Pancreas (tissue), 10 donors: ENCODE measurements around the gene VEGFA. TPM values are rescaled to one million over a fixed set of nuclear protein-coding genes. Genes with fewer than 3 reads are reported as not detected.
A peak's percentile ranks its signal among the peaks of the same experiment; 100 is the strongest.

Source experiments
- ATAC-seq, 4 donors: fragments of 200-7000 bp; cut with Tn5 transposase; one replicate each; pipeline versions ENCODE4 v1.8.0 to v1.9.1; 2020; ENCODE audit warnings: mild to moderate bottlenecking in 4 of 4, moderate library complexity in 4 of 4
- DNase-seq, 6 donors: peaks; one replicate each; pipeline ENCODE4 v3.0.0-alpha.2; 2020
- FAIRE-seq: peaks from 2 replicates; lab custom pipeline; 2012; peaks lifted over from hg19 to GRCh38; lab: Jason Lieb, UNC
- H3K27ac ChIP-seq, 4 donors: fragments of 200-600 bp; sonication (generic); 1 replicate in 3 of 4; 2 replicates in 1 of 4; pipeline versions ENCODE4 v1.5.0 to v1.8.0; 2020
- H3K27me3 ChIP-seq, 4 donors: fragments of 200-600 bp; one replicate each; pipeline ENCODE4 v1.8.0; 2021
- H3K36me3 ChIP-seq, 3 donors: fragments of 200-600 bp; sonication (generic) in 1 of 3; one replicate each; pipeline versions ENCODE4 v1.5.0 to v1.8.0; 2020 to 2021
- H3K4me1 ChIP-seq, 3 donors: fragments of 200-600 bp; one replicate each; pipeline ENCODE4 v1.8.0; 2021
- H3K4me3 ChIP-seq, 4 donors: fragments of 200-600 bp; sonication (generic) in 2 of 4; one replicate each; pipeline versions ENCODE4 v1.5.0 to v1.8.0; 2020 to 2021
- H3K9me3 ChIP-seq, 4 donors: fragments of 200-600 bp; one replicate each; pipeline ENCODE4 v1.8.0; 2021
- WGBS, 2 donors: extraction: QIAGEN DNeasy Blood & Tissue Kit; methylation state at CpG; one replicate each; pipeline ENCODE4 v1.1.7; 2013; 5-methylcytosine and 5-hydroxymethylcytosine counted together
- intact Hi-C, 3 donors: fragments of 100-400 bp; cut with DNase I; formaldehyde crosslinking; loops; one replicate each; pipeline versions ENCODE4 v1.11.1 to v1.14.2; 2022
- polyA plus RNA-seq, 2 donors: library from polyadenylated mRNA; stranded (reverse); fragments of 200-250 nt; gene quantifications; one replicate each; pipeline ENCODE4 v1.2.3, GENCODE V29; 2013
- total RNA-seq, 6 donors: library from RNA; stranded (reverse); fragmentation: NEBNext Ultra II Directional in 4 of 6; extraction: Animal tissue kit (Norgen Biotek cat#: 25700) in 4 of 6; gene quantifications; one replicate each; pipeline versions ENCODE4 v1.2.1 to v1.2.4, GENCODE V29; 2021 to 2023
- TF ChIP-seq, protein P1 (sequence below), 4 donors: fragments of 200-600 bp; sonication (generic) in 3 of 4; IDR thresholded peaks; one replicate each; pipeline versions ENCODE4 v1.5.0 to v1.8.0; 2021; ENCODE audit warnings: antibody characterized with exemption in 4 of 4
- donor health status: healthy with polysubstance abuse.
- donor health status: DM: no; HTN: no; CAD: no; lungs with moderate emphysema.
- donor health status: DM: no; HTN: no; CAD: no.
- donor health status: control.
- donor health status: control.
- donor health status: Bipolar disorder and iron deficiency.
- donor health status: DM: yes; HTN: yes; CAD: no.
- donor health status: DM: no; HTN: no; CAD: no.
- donor health status: DM: no; HTN: no; CAD: no.
- donor health status: DM: yes; HTN: yes; CAD: no.

The VEGFA gene
- total and polyA plus RNA-seq, 8 donors: 55.2 to 206 (median 91.5) TPM

DNA sequence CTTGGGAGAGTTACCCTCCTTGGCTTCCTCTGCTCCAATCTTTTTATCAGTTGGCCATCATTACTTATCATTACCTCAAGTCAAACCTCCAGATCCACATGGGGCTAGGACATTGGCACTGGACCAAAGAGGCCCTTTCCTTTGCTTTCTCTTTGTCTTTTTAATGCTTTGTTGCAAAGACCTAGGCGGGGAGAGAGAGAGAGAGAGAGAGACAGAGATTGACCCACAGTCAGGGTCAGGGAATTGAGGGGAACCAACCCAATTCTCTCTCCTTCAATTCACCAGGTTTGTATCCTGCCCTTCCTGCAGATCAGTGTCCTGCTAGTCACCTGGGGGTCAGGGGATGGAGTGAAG lies 3.5 kb upstream of the VEGFA start:
- no peaks in the 10 kb centered on the region for H3K27me3 ChIP-seq
- H3K9me3 ChIP-seq: no peaks in the 10 kb centered on the region
- H3K4me1 ChIP-seq: peaks cover 0 to 3% (median 0%) of the 10 kb centered on the region in 3 donors
- TF ChIP-seq, protein P1, sequence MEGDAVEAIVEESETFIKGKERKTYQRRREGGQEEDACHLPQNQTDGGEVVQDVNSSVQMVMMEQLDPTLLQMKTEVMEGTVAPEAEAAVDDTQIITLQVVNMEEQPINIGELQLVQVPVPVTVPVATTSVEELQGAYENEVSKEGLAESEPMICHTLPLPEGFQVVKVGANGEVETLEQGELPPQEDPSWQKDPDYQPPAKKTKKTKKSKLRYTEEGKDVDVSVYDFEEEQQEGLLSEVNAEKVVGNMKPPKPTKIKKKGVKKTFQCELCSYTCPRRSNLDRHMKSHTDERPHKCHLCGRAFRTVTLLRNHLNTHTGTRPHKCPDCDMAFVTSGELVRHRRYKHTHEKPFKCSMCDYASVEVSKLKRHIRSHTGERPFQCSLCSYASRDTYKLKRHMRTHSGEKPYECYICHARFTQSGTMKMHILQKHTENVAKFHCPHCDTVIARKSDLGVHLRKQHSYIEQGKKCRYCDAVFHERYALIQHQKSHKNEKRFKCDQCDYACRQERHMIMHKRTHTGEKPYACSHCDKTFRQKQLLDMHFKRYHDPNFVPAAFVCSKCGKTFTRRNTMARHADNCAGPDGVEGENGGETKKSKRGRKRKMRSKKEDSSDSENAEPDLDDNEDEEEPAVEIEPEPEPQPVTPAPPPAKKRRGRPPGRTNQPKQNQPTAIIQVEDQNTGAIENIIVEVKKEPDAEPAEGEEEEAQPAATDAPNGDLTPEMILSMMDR (IDR thresholded peaks at IDR 0.05): no peak
- H3K27ac ChIP-seq: peak overlapping the region in 2 of 4 donors; percentile 57 to 100
- no peaks in the 10 kb centered on the region for H3K36me3 ChIP-seq
- 74 to 77% methylated on average over 1 of the region's 1 CpG for WGBS, 2 donors
- DNase-seq (no peak), FAIRE-seq (no peak), ATAC-seq (no peak)
- no peak overlapping the region for H3K4me3 ChIP-seq
- intact Hi-C loops: loop anchor here in 2 of 3 donors (5.0 to 10.0 kb wide), 4 partner anchors 186 to 316 kb away; no protein-coding TSS in a partner anchor

DNA sequence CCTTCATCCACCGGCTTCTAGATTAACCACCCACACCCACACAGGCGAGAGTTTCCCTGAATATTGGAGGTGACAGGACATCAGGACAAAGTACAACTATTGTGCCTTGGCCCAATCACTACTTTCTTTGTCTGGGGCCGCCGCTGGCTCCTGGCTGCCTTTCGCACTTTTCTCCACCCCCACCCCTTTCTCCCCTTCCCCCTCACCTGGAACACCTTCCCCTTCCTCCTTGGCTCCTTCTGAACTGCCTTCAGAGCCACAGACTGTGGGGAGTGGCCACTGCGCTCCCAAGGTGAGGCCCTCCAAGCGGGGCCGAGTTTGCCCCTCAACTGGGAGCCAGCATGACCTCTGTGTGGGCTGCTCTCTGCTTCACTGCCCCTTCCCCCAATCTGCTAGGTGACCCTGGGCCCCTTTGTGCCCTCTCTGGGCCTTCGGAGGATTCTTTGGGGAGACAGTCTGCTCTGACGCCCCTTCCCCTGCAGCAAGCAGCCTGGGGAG lies 3.0 kb upstream of the VEGFA start:
- TF ChIP-seq, protein P1 (IDR thresholded peaks at IDR 0.05): no peak
- Histone ChIP-seq H3K9me3 (no peaks in the 10 kb centered on the region), H3K27ac (peak overlapping the region in 2 of 4 donors; percentile 57 to 100), H3K27me3 (no peaks in the 10 kb centered on the region), H3K4me1 (peaks cover 0 to 3% (median 0%) of the 10 kb centered on the region in 3 donors), H3K4me3 (no peak overlapping the region), H3K36me3 (no peaks in the 10 kb centered on the region)
- DNase-seq (no peak), ATAC-seq (no peak), FAIRE-seq (no peak)
- intact Hi-C loops: loop anchor here in 2 of 3 donors (5.0 to 10.0 kb wide), 4 partner anchors 185 to 315 kb away; no protein-coding TSS in a partner anchor
- WGBS, 2 donors: 64 to 66% methylated on average over 10 of the region's 10 CpGs

DNA sequence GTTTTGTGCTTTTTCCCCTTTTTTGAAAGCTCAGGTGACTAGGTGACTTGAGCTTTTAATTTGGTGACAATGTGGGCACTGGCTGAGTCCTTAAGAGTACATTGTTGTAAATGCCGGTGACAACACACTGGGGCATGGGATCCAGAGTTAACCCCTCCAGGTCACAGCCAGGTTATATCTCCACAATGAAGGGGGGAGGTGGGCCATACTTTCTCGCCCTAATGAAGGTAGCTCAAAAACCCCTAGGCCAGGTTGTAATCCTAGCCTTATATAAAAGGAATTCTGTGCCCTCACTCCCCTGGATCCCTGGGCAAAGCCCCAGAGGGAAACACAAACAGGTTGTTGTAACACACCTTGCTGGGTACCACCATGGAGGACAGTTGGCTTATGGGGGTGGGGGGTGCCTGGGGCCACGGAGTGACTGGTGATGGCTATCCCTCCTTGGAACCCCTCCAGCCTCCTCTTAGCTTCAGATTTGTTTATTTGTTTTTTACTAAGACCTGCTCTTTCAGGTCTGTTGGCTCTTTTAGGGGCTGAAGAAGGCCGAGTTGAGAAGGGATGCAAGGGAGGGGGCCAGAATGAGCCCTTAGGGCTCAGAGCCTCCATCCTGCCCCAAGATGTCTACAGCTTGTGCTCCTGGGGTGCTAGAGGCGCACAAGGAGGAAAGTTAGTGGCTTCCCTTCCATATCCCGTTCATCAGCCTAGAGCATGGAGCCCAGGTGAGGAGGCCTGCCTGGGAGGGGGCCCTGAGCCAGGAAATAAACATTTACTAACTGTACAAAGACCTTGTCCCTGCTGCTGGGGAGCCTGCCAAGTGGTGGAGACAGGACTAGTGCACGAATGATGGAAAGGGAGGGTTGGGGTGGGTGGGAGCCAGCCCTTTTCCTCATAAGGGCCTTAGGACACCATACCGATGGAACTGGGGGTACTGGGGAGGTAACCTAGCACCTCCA lies 2.2 kb upstream of the VEGFA start:
- TF ChIP-seq, protein P1 (IDR thresholded peaks at IDR 0.05): no peak
- Histone ChIP-seq H3K4me3 (no peak overlapping the region), H3K4me1 (peaks cover 0 to 3% (median 0%) of the 10 kb centered on the region in 3 donors), H3K27ac (peak overlapping the region in 2 of 4 donors; percentile 57 to 100), H3K36me3 (no peaks in the 10 kb centered on the region), H3K27me3 (no peaks in the 10 kb centered on the region), H3K9me3 (no peaks in the 10 kb centered on the region)
- no peak for ATAC-seq
- intact Hi-C loops: loop anchor here in 2 of 3 donors (5.0 to 10.0 kb wide), 4 partner anchors 184 to 314 kb away; no protein-coding TSS in a partner anchor
- no peak for FAIRE-seq
- DNase-seq: no peak
- 50 to 57% methylated on average over 8 of the region's 8 CpGs for WGBS, 2 donors

DNA sequence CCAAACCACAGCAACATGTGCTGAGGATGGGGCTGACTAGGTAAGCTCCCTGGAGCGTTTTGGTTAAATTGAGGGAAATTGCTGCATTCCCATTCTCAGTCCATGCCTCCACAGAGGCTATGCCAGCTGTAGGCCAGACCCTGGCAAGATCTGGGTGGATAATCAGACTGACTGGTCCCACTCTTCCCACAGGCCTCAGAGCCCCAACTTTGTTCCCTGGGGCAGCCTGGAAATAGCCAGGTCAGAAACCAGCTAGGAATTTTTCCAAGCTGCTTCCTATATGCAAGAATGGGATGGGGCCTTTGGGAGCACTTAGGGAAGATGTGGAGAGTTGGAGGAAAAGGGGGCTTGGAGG lies 1.5 kb upstream of the VEGFA start:
- Histone ChIP-seq H3K4me1 (peaks cover 0 to 3% (median 0%) of the 10 kb centered on the region in 3 donors), H3K4me3 (no peak overlapping the region), H3K27me3 (no peaks in the 10 kb centered on the region), H3K27ac (peak overlapping the region in 1 of 4 donors; percentile 100), H3K9me3 (no peaks in the 10 kb centered on the region), H3K36me3 (no peaks in the 10 kb centered on the region)
- intact Hi-C loops: loop anchor here in 2 of 3 donors (5.0 to 10.0 kb wide), 4 partner anchors 184 to 314 kb away; no protein-coding TSS in a partner anchor
- no peak for DNase-seq
- ATAC-seq: no peak
- TF ChIP-seq, protein P1 (IDR thresholded peaks at IDR 0.05): no peak
- no peak for FAIRE-seq
- WGBS, 2 donors: 38 to 57% methylated on average over 1 of the region's 1 CpG
